Uterus (tissue), 2 donors: ENCODE data around the gene KBTBD7.

Experiments used
- POLR2A ChIP-seq, 2 donors: fragments of 450-650 bp; IDR thresholded peaks; one replicate each; pipeline ENCODE4 v1.6.1; 2016; ENCODE audit warnings: antibody characterized with exemption in 2 of 2, mild to moderate bottlenecking in 1 of 2, moderate library complexity in 1 of 2
- TF ChIP-seq, protein P1 (sequence below), 4 experiments: fragments of 200-600 bp in 2 of 4; fragments of 450-650 bp in 2 of 4; sonication (generic) in 2 of 4; IDR thresholded peaks; one replicate each; pipeline ENCODE4 v1.5.1; 2016 to 2019; ENCODE audit warnings: antibody characterized with exemption in 4 of 4, mild to moderate bottlenecking in 2 of 4, moderate library complexity in 1 of 4

- no peak for TF ChIP-seq POLR2A (IDR thresholded peaks at IDR 0.05)
- TF ChIP-seq, protein P1, sequence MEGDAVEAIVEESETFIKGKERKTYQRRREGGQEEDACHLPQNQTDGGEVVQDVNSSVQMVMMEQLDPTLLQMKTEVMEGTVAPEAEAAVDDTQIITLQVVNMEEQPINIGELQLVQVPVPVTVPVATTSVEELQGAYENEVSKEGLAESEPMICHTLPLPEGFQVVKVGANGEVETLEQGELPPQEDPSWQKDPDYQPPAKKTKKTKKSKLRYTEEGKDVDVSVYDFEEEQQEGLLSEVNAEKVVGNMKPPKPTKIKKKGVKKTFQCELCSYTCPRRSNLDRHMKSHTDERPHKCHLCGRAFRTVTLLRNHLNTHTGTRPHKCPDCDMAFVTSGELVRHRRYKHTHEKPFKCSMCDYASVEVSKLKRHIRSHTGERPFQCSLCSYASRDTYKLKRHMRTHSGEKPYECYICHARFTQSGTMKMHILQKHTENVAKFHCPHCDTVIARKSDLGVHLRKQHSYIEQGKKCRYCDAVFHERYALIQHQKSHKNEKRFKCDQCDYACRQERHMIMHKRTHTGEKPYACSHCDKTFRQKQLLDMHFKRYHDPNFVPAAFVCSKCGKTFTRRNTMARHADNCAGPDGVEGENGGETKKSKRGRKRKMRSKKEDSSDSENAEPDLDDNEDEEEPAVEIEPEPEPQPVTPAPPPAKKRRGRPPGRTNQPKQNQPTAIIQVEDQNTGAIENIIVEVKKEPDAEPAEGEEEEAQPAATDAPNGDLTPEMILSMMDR (IDR thresholded peaks at IDR 0.05): peak; percentile 58 to 84 (median 70)
These were observed 28.0 kb upstream of the KBTBD7 start for GRCh38 chr13:41222259-41222852.
